Activated CD8-positive, alpha-beta memory T cell treated with anti-CD3 and anti-CD28 coated beads, Interleukin-2, amount 10 ng/mL, durations not matched to agents 7 days and 5 days (primary cell): ENCODE results near the gene EP400. TPM values are rescaled to one million over a fixed set of nuclear protein-coding genes. Genes with fewer than 3 reads are reported as not detected.
A peak's percentile ranks its signal among the peaks of the same experiment; 100 is the strongest.

Experiments used
- ATAC-seq: fragments of 150-1000 bp; cut with Tn5 transposase; one replicate; pipeline ENCODE4 v1.10.0; 2021; ENCODE audit warnings: moderate library complexity
- CTCF ChIA-PET: fragments of 350-600 bp; sonication (Branson Sonifier 250); formaldehyde crosslinking; loops from one replicate; lab custom pipeline; 2021; ENCODE audit warnings: antibody characterized with exemption; lab: Charles Lee
- DNase-seq: peaks from one replicate; pipeline ENCODE4 v3.0.0-alpha.2; 2020
- H3K27ac Mint-ChIP-seq: one replicate; pipeline ENCODE4 v1.8.0; 2021; ENCODE audit warnings: mild to moderate bottlenecking, mixed read lengths
- H3K27me3 Mint-ChIP-seq: one replicate; pipeline ENCODE4 v1.8.0; 2021; ENCODE audit warnings: mixed read lengths
- H3K36me3 Mint-ChIP-seq: one replicate; pipeline ENCODE4 v1.8.0; 2021; ENCODE audit warnings: mild to moderate bottlenecking, mixed read lengths
- H3K4me1 Mint-ChIP-seq: one replicate; pipeline ENCODE4 v1.8.0; 2021; ENCODE audit warnings: mixed read lengths
- H3K4me3 Mint-ChIP-seq: one replicate; pipeline ENCODE4 v1.8.0; 2021; ENCODE audit warnings: mild to moderate bottlenecking, moderate library complexity, mixed read lengths
- H3K9me3 Mint-ChIP-seq: one replicate; pipeline ENCODE4 v1.8.0; 2022; ENCODE audit warnings: low read depth, mixed read lengths
- total RNA-seq, 2 experiments: library from RNA; stranded (reverse); gene quantifications; one replicate each; pipeline ENCODE4 v1.2.3, GENCODE V29; 2021

The EP400 gene
- total RNA-seq, 2 experiments from 2014 or later = 54.1 to 68.0 TPM

- Mint-ChIP-seq H3K27ac (peak overlapping the region; percentile 26), H3K4me1 (peaks cover 3% of the 10 kb centered on the region), H3K36me3 (peaks cover 14% of the 10 kb centered on the region), H3K4me3 (no peak overlapping the region), H3K27me3 (no peaks in the 10 kb centered on the region), H3K9me3 (no peaks in the 10 kb centered on the region)
- DNase-seq (no peak), ATAC-seq (no peak)
- CTCF ChIA-PET = interaction anchor here (1.1 kb wide), 1 partner anchor 13 kb away, joined by 3 read pairs; no protein-coding TSS in a partner anchor
Measured at GRCh38 chr12:132006056-132006680, 56.4 kb downstream of the EP400 start.

GRCh38 chr12:132007041-132007440 is 57.3 kb downstream of the EP400 start:
- no peak overlapping the region for H3K27ac Mint-ChIP-seq
- peaks cover 3% of the 10 kb centered on the region for H3K4me1 Mint-ChIP-seq
- no peaks in the 10 kb centered on the region for H3K27me3 Mint-ChIP-seq
- no peak for DNase-seq
- CTCF ChIA-PET = no interaction called here
- no peaks in the 10 kb centered on the region for H3K9me3 Mint-ChIP-seq
- no peak overlapping the region for H3K4me3 Mint-ChIP-seq
- peaks cover 14% of the 10 kb centered on the region for H3K36me3 Mint-ChIP-seq
- ATAC-seq = no peak

GRCh38 chr12:132009336-132009859 is 59.7 kb downstream of the EP400 start:
- Mint-ChIP-seq H3K4me3 (no peak overlapping the region), H3K27me3 (no peaks in the 10 kb centered on the region), H3K9me3 (no peaks in the 10 kb centered on the region), H3K27ac (no peak overlapping the region), H3K36me3 (peaks cover 22% of the 10 kb centered on the region), H3K4me1 (peaks cover 3% of the 10 kb centered on the region)
- CTCF ChIA-PET = interaction anchor here (1.5 kb wide), 1 partner anchor 19 kb away, joined by 3 read pairs; no protein-coding TSS in a partner anchor
- DNase-seq = no peak
- no peak for ATAC-seq

GRCh38 chr12:132012919-132013568 is 63.3 kb downstream of the EP400 start:
- Mint-ChIP-seq H3K4me3 (no peak overlapping the region), H3K36me3 (peaks cover 18% of the 10 kb centered on the region), H3K27ac (no peak overlapping the region), H3K9me3 (no peaks in the 10 kb centered on the region), H3K27me3 (no peaks in the 10 kb centered on the region), H3K4me1 (peaks cover 5% of the 10 kb centered on the region)
- CTCF ChIA-PET = no interaction called here
- no peak for DNase-seq
- ATAC-seq = no peak

GRCh38 chr12:132014092-132014914 is 64.6 kb downstream of the EP400 start:
- Mint-ChIP-seq H3K4me1 (peaks cover 5% of the 10 kb centered on the region), H3K36me3 (peaks cover 19% of the 10 kb centered on the region), H3K4me3 (no peak overlapping the region), H3K9me3 (no peaks in the 10 kb centered on the region), H3K27ac (no peak overlapping the region), H3K27me3 (no peaks in the 10 kb centered on the region)
- DNase-seq (no peak), ATAC-seq (peak; percentile 25)
- CTCF ChIA-PET = no interaction called here

GRCh38 chr12:132014915-132015280 is 65.2 kb downstream of the EP400 start:
- H3K27me3 Mint-ChIP-seq = no peaks in the 10 kb centered on the region
- CTCF ChIA-PET = no interaction called here
- peaks cover 5% of the 10 kb centered on the region for H3K4me1 Mint-ChIP-seq
- H3K4me3 Mint-ChIP-seq = no peak overlapping the region
- no peak for ATAC-seq
- H3K9me3 Mint-ChIP-seq = no peaks in the 10 kb centered on the region
- peaks cover 19% of the 10 kb centered on the region for H3K36me3 Mint-ChIP-seq
- DNase-seq = no peak
- no peak overlapping the region for H3K27ac Mint-ChIP-seq

- no peak overlapping the region for H3K27ac Mint-ChIP-seq
- H3K9me3 Mint-ChIP-seq = no peaks in the 10 kb centered on the region
- H3K4me1 Mint-ChIP-seq = peaks cover 5% of the 10 kb centered on the region
- ATAC-seq (no peak), DNase-seq (no peak)
- no peak overlapping the region for H3K4me3 Mint-ChIP-seq
- H3K36me3 Mint-ChIP-seq = peaks cover 25% of the 10 kb centered on the region
- H3K27me3 Mint-ChIP-seq = no peaks in the 10 kb centered on the region
- CTCF ChIA-PET = interaction anchor here (1.0 kb wide), 1 partner anchor 26 kb away, joined by 3 read pairs; no protein-coding TSS in a partner anchor
Measured at GRCh38 chr12:132015686-132016430, 66.1 kb downstream of the EP400 start.

- Mint-ChIP-seq H3K27ac (no peak overlapping the region), H3K4me1 (peaks cover 5% of the 10 kb centered on the region), H3K27me3 (no peaks in the 10 kb centered on the region), H3K4me3 (no peak overlapping the region), H3K9me3 (no peaks in the 10 kb centered on the region), H3K36me3 (peaks cover 28% of the 10 kb centered on the region)
- ATAC-seq = no peak
- CTCF ChIA-PET = interaction anchor here (1.2 kb wide), 1 partner anchor 12 kb away, joined by 3 read pairs; no protein-coding TSS in a partner anchor
- DNase-seq = no peak
Measured at GRCh38 chr12:132018193-132018916, 68.6 kb downstream of the EP400 start.

- ATAC-seq (no peak), DNase-seq (no peak)
- Mint-ChIP-seq H3K4me1 (no peaks in the 10 kb centered on the region), H3K36me3 (peaks cover 34% of the 10 kb centered on the region), H3K4me3 (no peak overlapping the region), H3K27ac (no peak overlapping the region), H3K27me3 (no peaks in the 10 kb centered on the region), H3K9me3 (no peaks in the 10 kb centered on the region)
- CTCF ChIA-PET = no interaction called here
Measured at GRCh38 chr12:132019891-132020290, 70.1 kb downstream of the EP400 start.

GRCh38 chr12:132020292-132020691 is 70.5 kb downstream of the EP400 start:
- ATAC-seq (no peak), DNase-seq (no peak)
- no peaks in the 10 kb centered on the region for H3K9me3 Mint-ChIP-seq
- H3K4me1 Mint-ChIP-seq = no peaks in the 10 kb centered on the region
- CTCF ChIA-PET = no interaction called here
- no peak overlapping the region for H3K27ac Mint-ChIP-seq
- no peaks in the 10 kb centered on the region for H3K27me3 Mint-ChIP-seq
- H3K36me3 Mint-ChIP-seq = peaks cover 35% of the 10 kb centered on the region
- no peak overlapping the region for H3K4me3 Mint-ChIP-seq

GRCh38 chr12:132021031-132021871 is 71.5 kb downstream of the EP400 start:
- H3K27ac Mint-ChIP-seq = no peak overlapping the region
- H3K4me3 Mint-ChIP-seq = no peak overlapping the region
- ATAC-seq (no peak), DNase-seq (no peak)
- no peaks in the 10 kb centered on the region for H3K27me3 Mint-ChIP-seq
- H3K9me3 Mint-ChIP-seq = no peaks in the 10 kb centered on the region
- H3K4me1 Mint-ChIP-seq = no peaks in the 10 kb centered on the region
- CTCF ChIA-PET = no interaction called here
- H3K36me3 Mint-ChIP-seq = peaks cover 38% of the 10 kb centered on the region

- no peaks in the 10 kb centered on the region for H3K27me3 Mint-ChIP-seq
- no peak overlapping the region for H3K27ac Mint-ChIP-seq
- DNase-seq (no peak), ATAC-seq (no peak)
- CTCF ChIA-PET = no interaction called here
- H3K4me1 Mint-ChIP-seq = no peaks in the 10 kb centered on the region
- H3K4me3 Mint-ChIP-seq = no peak overlapping the region
- no peaks in the 10 kb centered on the region for H3K9me3 Mint-ChIP-seq
- H3K36me3 Mint-ChIP-seq = peaks cover 42% of the 10 kb centered on the region
Measured at GRCh38 chr12:132021965-132022364, 72.2 kb downstream of the EP400 start.
